DND-41 (cell line): Measurements from ENCODE around the gene VASH1.

Experiments
- ATAC-seq: fragments of 200-7000 bp; cut with Tn5 transposase; 3 replicates; pipeline ENCODE4 v1.9.1; 2021; ENCODE audit warnings: low read depth; ENCODE audit not compliant: insufficient read depth
- DNase-seq: peaks from one replicate; pipeline ENCODE4 v3.0.0-alpha.2; 2020
- H2AFZ ChIP-seq: 2 replicates; pipeline ENCODE4 v1.6.0; 2012; ENCODE audit warnings: low read depth, low read length
- H3K27ac ChIP-seq: 2 replicates; pipeline ENCODE4 v1.5.1; 2012; ENCODE audit warnings: low read length, inconsistent platforms
- H3K27me3 ChIP-seq: fragments of 200-600 bp; sonication (generic); 2 replicates; pipeline ENCODE4 v1.6.0; 2012; ENCODE audit warnings: low read length, mild to moderate bottlenecking, inconsistent platforms; ENCODE audit not compliant: insufficient read depth, poor library complexity
- H3K36me3 ChIP-seq: 2 replicates; pipeline ENCODE4 v1.5.1; 2012; ENCODE audit warnings: low read length, inconsistent platforms; ENCODE audit not compliant: insufficient read depth
- H3K4me1 ChIP-seq: 2 replicates; pipeline ENCODE4 v1.5.1; 2012; ENCODE audit warnings: mild to moderate bottlenecking, low read length; ENCODE audit not compliant: insufficient read depth
- H3K4me2 ChIP-seq: 2 replicates; pipeline ENCODE4 v1.6.0; 2012; ENCODE audit warnings: mild to moderate bottlenecking, moderate library complexity, low read length, inconsistent platforms; ENCODE audit not compliant: insufficient read depth
- H3K4me3 ChIP-seq, 2 experiments: fragments of 200-600 bp in 1 of 2; shearing (Covaris generic) in 1 of 2; 2 replicates each; pipeline ENCODE4 v1.5.1; 2012 to 2016; ENCODE audit warnings: inconsistent platforms in 2 of 2, low read length in 2 of 2, mild to moderate bottlenecking in 2 of 2, low read depth in 1 of 2, moderate library complexity in 1 of 2
- H3K79me2 ChIP-seq: 2 replicates; pipeline ENCODE4 v1.6.0; 2012; ENCODE audit warnings: low read length, inconsistent platforms; ENCODE audit not compliant: insufficient read depth
- H3K9ac ChIP-seq: 2 replicates; pipeline ENCODE4 v1.6.0; 2012; ENCODE audit warnings: low read depth, mild to moderate bottlenecking, inconsistent platforms, low read length, moderate library complexity
- H3K9me3 ChIP-seq: 2 replicates; pipeline ENCODE4 v1.5.1; 2012; ENCODE audit warnings: low read length, moderate library complexity, mild to moderate bottlenecking, inconsistent platforms; ENCODE audit not compliant: insufficient read depth, severe bottlenecking
- H4K20me1 ChIP-seq: 2 replicates; pipeline ENCODE4 v1.6.0; 2012; ENCODE audit warnings: low read length; ENCODE audit not compliant: insufficient read depth
- CTCF ChIP-seq: IDR thresholded peaks from 2 replicates; pipeline ENCODE4 v1.5.1; 2012; ENCODE audit warnings: borderline replicate concordance, low read length, moderate library complexity, mild to moderate bottlenecking; ENCODE audit not compliant: poor library complexity, severe bottlenecking; ENCODE audit errors: extremely low read depth
- EZH2 ChIP-seq: IDR thresholded peaks from 3 replicates; pipeline ENCODE4 v1.6.1; 2012; ENCODE audit warnings: borderline replicate concordance, low read depth, mild to moderate bottlenecking, moderate library complexity, low read length, inconsistent platforms; ENCODE audit not compliant: severe bottlenecking

Gene VASH1

DNA sequence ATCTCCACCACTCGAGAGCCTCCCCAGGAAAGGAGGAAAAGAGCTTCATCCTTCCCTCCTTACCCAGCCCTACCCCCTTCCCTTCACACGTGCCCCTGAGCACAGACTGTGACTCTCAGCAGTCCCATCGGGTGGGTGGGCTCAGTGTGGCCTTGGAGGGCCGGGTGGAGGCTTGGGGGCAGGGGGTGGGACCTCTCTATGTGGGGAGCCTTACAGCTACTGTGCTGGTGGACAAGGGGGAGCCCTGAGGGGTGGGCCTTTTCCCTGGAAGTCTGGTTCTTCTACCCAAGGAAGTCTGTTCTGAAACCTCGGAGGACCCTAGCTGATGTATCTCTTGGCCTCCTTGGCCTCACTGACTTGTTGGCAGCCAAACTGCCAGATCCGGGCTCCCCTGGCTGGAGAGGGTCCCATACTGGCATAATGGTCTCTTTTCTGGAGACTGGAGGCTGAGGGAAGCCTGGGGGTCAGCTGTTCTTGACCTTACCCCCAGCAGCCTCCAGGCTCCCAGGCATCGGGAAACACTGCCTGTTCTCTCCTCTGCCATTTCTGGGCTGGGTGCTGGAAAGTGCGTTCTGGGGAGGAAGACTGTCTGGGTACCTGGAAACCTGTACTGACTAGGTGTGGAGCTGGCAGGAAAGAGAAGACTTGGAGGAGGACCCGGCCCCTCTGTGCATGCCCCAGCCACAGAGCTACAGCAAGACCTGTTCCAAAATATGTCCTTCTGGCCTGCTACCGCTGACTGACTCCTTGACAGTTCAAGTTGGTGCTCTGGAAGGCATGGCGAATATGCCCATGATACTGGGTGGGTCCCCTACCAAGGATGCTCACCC, 7.6 kb downstream of the VASH1 start:
- Histone ChIP-seq H3K4me2 (no peak overlapping the region), H2AFZ (no peak overlapping the region), H4K20me1 (no peaks in the 10 kb centered on the region), H3K4me3 (no peak overlapping the region), H3K36me3 (no peaks in the 10 kb centered on the region), H3K9me3 (no peaks in the 10 kb centered on the region), H3K4me1 (peaks cover 4% of the 10 kb centered on the region; the same call in 1 of the 2 replicates), H3K9ac (no peak overlapping the region), H3K27me3 (peaks cover 9% of the 10 kb centered on the region), H3K79me2 (no peaks in the 10 kb centered on the region), H3K27ac (no peak overlapping the region)
- TF ChIP-seq EZH2 = no peak
- no peak for TF ChIP-seq CTCF
- no peak for ATAC-seq
- no peak for DNase-seq

DNA sequence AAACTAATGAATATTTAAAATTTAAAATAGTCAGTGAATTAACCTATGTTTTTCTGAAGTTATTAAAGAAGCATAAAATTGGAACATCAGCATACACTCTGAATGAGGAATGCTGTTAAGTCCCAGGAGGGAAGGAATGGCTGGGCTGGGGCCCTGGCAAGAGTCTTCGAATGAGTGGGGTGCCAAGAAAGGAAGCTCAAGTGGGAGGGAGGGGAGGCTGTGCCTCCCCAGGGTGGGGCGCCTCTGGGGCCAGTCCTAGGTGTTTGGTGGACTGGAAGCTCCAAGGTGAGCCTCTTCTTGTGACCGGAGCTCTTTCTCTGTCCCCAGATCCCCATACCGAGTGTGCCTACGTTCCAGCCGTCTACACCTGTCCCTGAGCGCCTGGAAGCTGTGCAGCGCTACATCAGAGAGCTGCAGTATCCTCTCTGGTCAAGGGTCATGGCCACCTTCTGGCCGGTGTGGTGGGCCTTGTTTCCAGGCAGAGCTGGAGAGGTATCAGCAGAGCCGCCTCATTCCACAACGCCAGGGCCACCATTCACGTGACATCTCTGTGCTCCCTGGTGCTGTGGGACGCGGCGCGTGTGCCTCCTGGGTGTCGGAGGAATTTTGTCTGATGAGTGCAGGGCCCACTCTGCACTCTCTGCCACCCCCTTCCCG, 8.5 kb downstream of the VASH1 start:
- H3K4me1 ChIP-seq = peaks cover 4% of the 10 kb centered on the region; the same call in 1 of the 2 replicates
- H3K27me3 ChIP-seq = peaks cover 9% of the 10 kb centered on the region
- H3K9ac ChIP-seq = no peak overlapping the region
- no peaks in the 10 kb centered on the region for H3K9me3 ChIP-seq
- TF ChIP-seq EZH2 = no peak
- no peak for TF ChIP-seq CTCF
- H2AFZ ChIP-seq = no peak overlapping the region
- H3K79me2 ChIP-seq = no peaks in the 10 kb centered on the region
- DNase-seq = no peak
- no peak overlapping the region for H3K27ac ChIP-seq
- no peaks in the 10 kb centered on the region for H3K36me3 ChIP-seq
- no peak for ATAC-seq
- H3K4me2 ChIP-seq = no peak overlapping the region
- H4K20me1 ChIP-seq = no peaks in the 10 kb centered on the region
- H3K4me3 ChIP-seq = no peak overlapping the region

DNA sequence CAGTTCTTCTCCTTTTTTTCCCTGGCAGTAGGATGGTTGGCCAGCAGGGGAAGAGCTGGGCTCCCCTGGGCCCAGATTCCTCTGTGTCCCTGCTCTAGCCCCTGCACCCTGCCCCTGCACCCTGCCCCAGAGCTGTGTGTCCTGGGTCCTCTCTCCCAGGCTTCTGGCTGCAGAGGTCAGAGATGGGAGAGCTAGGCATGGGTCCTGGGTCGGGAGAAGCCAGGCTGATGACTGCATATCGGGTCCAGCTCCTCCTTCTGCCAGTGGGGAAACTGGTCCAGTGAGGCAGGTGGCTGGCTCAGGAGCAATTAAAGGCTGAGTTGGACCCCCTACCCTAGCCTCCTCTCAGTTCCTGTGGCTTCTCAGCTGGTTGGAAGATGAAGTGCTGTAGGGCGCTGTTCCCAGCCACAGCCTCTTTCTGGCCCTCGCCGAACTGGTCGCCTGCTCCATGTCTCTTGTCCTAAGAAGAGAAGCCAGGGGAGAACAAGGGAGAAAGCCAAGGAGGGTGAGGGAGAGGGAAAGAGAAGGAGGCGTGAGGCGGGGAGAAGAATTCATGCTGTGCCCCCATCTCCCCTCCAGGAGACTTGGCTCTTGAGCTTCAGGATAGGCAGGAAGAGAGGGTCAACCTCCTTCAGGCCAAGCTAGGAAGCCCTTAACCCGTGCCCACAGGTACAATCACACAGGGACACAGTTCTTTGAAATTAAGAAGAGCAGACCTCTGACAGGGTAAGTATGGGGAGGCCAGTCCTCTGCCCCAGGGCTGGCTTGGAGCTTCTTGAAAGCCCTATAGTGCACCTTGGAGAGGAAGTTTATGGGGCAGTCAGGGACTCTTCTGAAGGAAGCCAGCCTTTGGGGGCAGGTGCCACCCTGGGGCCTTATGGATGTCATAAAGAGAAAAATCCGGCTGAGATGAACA, 9.5 kb downstream of the VASH1 start:
- H3K9me3 ChIP-seq = no peaks in the 10 kb centered on the region
- H3K4me1 ChIP-seq = peaks cover 4% of the 10 kb centered on the region; the same call in 1 of the 2 replicates
- no peak for TF ChIP-seq EZH2
- TF ChIP-seq CTCF = no peak
- H3K36me3 ChIP-seq = no peaks in the 10 kb centered on the region
- no peak overlapping the region for H3K27ac ChIP-seq
- no peak overlapping the region for H3K4me2 ChIP-seq
- no peak overlapping the region for H3K4me3 ChIP-seq
- no peak for ATAC-seq
- H3K27me3 ChIP-seq = peaks cover 9% of the 10 kb centered on the region
- H2AFZ ChIP-seq = no peak overlapping the region
- H3K79me2 ChIP-seq = no peaks in the 10 kb centered on the region
- DNase-seq = no peak
- H4K20me1 ChIP-seq = no peaks in the 10 kb centered on the region
- H3K9ac ChIP-seq = no peak overlapping the region
